Astrocyte of the spinal cord (primary cell): ENCODE results near the gene TPRG1.

ENCODE experiments used
- DNase-seq: peaks from one replicate; pipeline ENCODE4 v3.0.0; 2011; ENCODE audit warnings: low read depth, low spot score
- H3K4me3 ChIP-seq: 2 replicates; pipeline ENCODE4 v1.5.1; 2011; ENCODE audit warnings: low read depth, mild to moderate bottlenecking, low read length, moderate library complexity
- CTCF ChIP-seq: IDR thresholded peaks from 2 replicates; pipeline ENCODE4 v1.5.1; 2012; ENCODE audit warnings: low read depth, mild to moderate bottlenecking, low read length, inconsistent platforms
- in situ Hi-C: cut with HindIII; loops from 2 replicates; pipeline ENCODE4 v1.10.0; 2017; ENCODE audit warnings: low sequenced_read_pairs

TPRG1 gene

DNA sequence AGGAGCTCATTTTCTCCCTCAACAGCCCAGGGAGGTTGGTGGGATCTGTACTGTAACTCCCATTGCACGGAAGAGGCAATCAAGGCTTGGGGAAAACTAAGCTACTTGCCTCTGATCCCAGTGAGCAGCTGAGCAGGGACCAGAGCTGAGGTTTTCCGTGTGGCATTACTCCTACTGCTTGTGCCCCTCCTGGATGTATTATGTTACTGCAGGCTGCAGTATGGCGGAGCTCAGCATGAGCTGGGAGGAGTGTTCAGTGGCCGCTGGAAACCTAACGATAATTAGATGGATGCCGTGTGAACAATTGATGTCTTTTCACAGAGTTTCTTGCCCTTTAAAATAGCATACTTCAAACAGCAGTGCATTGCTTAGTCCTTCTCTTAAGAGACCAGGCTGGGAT is 2.0 kb upstream of the TPRG1 start:
- in situ Hi-C loops, result no loop called here
- TF ChIP-seq CTCF, result peak; percentile 31
- H3K4me3 ChIP-seq, result no peak overlapping the region
- DNase-seq, result no peak

- no peak for TF ChIP-seq CTCF
Measured at GRCh38 chr3:189170559-189170958, 1.2 kb upstream of the TPRG1 start.

DNA sequence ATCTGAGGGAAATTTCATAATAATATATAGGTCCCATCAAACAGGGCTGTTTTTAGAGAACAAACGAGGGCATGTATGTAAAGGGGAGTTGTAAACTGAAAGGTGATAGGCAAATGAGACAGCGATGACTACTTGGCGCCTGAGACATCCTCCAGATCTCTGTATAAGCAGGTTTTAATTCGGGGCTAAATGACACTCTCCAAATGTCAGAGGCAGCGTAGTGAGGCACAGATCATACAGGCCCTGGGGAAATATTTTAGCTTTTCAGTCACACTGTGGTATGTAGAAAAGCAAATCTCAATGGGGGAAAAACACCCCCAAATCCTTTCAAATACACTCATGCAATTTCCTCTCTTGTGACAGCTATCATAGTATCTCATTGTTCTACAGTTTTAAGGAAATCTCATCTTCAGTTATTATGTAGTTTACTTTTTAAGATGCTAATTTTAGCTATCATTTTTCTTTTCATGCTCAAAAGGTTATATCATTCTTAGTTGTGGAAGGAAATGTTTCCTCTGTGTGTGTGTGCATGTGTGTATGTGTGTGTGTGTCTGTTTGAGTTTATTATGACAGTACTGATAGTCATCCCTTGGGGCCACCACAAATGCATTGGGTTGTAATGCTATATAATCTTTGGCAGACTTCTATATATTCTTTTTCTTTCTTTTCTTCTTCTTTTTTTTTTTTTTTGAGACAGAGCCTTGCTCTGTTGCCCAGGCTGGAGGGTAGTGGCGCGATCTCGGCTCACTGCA is 1.1 kb downstream of the TPRG1 start:
- no peak overlapping the region for H3K4me3 ChIP-seq
- in situ Hi-C loops, result no loop called here
- TF ChIP-seq CTCF, result no peak
- no peak for DNase-seq

More at GRCh38 chr3:189170559-189170958, 1.2 kb upstream of the TPRG1 start:
- in situ Hi-C loops, result no loop called here
- no peak overlapping the region for H3K4me3 ChIP-seq
- no peak for DNase-seq

DNA sequence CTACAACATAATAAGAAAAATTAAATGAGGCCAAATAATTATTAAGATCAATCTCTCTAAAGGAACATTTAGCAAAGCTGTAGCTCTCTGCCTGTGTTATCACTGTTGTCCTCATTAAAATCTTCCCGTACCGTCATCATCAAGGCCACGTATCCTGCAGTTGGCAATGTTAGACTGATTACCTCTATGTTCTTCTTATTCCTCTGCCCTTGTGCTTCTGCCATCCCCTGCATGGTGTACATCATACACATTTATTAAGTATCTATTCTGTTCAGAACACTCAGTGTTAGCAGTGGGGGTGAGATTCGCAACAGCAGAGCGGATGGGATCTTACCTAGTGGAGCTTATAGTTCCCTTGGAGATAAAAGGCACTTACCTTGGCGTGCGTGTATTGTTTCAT is 12.8 kb downstream of the TPRG1 start:
- no peak overlapping the region for H3K4me3 ChIP-seq
- TF ChIP-seq CTCF, result no peak
- in situ Hi-C loops, result no loop called here
- no peak for DNase-seq

- in situ Hi-C loops, result no loop called here
- TF ChIP-seq CTCF, result no peak
- DNase-seq, result peak; percentile 59
Measured at GRCh38 chr3:189186101-189186500, 14.3 kb downstream of the TPRG1 start.

DNA sequence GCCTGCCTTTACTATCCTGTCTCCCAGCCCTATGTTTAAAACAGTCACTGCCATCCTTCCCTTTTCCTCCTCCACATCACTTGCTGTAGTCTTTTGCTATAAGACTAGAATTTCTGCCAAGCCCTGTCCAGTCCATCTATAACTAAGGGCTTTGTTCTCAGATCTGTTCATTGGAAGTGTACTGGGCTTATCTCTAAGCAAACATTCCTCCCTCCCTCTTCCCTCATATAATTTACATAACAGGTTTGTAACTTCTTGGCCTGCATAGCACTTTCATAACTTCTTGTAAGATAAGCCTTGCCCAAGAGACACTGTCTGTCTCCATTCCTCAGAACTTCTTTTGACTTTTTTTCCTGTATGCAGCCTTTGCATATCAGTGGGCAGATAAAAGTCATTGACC is 16.7 kb downstream of the TPRG1 start:
- TF ChIP-seq CTCF, result no peak
- no peak overlapping the region for H3K4me3 ChIP-seq
- in situ Hi-C loops, result no loop called here
- DNase-seq, result no peak

More at GRCh38 chr3:189186101-189186500, 14.3 kb downstream of the TPRG1 start:
- no peak overlapping the region for H3K4me3 ChIP-seq
